MG63 (cell line): ENCODE results near the gene VSIG4. TPM values are rescaled to one million over a fixed set of nuclear protein-coding genes. Genes with fewer than 3 reads are reported as not detected.

Experiments
- DNase-seq: peaks from one replicate; pipeline ENCODE4 v3.0.0-alpha.2; 2020
- H3K27me3 ChIP-seq: fragments of 250-450 bp; sonication (Bioruptor Pico); 2 replicates; pipeline ENCODE4 v1.5.1; 2020; ENCODE audit warnings: mild to moderate bottlenecking, moderate library complexity
- H3K36me3 ChIP-seq: fragments of 250-450 bp; sonication (Bioruptor Pico); 2 replicates; pipeline ENCODE4 v1.5.1; 2020; ENCODE audit warnings: mild to moderate bottlenecking, moderate library complexity
- H3K4me3 ChIP-seq: fragments of 250-450 bp; sonication (Bioruptor Pico); 2 replicates; pipeline ENCODE4 v1.5.1; 2020; ENCODE audit warnings: mild to moderate bottlenecking, moderate library complexity
- H3K9me3 ChIP-seq: fragments of 250-450 bp; sonication (Bioruptor Pico); 2 replicates; pipeline ENCODE4 v1.5.1; 2020; ENCODE audit warnings: mild to moderate bottlenecking, moderate library complexity
- total RNA-seq: library from RNA; depleted of rRNA; stranded (reverse); fragments of >200 nt; shearing (Covaris generic); gene quantifications from 2 replicates; pipeline ENCODE4 v1.2.3, GENCODE V29; 2014; ENCODE audit warnings: low replicate concordance

VSIG4 gene
- total RNA-seq, 1 experiment from 2014 or later: not detected

GRCh38 chrX:66016905-66017658, 22.8 kb downstream of the VSIG4 start:
- H3K36me3 ChIP-seq: no peaks in the 10 kb centered on the region
- no peak overlapping the region for H3K4me3 ChIP-seq
- no peaks in the 10 kb centered on the region for H3K9me3 ChIP-seq
- H3K27me3 ChIP-seq: no peaks in the 10 kb centered on the region
- no peak for DNase-seq

DNA sequence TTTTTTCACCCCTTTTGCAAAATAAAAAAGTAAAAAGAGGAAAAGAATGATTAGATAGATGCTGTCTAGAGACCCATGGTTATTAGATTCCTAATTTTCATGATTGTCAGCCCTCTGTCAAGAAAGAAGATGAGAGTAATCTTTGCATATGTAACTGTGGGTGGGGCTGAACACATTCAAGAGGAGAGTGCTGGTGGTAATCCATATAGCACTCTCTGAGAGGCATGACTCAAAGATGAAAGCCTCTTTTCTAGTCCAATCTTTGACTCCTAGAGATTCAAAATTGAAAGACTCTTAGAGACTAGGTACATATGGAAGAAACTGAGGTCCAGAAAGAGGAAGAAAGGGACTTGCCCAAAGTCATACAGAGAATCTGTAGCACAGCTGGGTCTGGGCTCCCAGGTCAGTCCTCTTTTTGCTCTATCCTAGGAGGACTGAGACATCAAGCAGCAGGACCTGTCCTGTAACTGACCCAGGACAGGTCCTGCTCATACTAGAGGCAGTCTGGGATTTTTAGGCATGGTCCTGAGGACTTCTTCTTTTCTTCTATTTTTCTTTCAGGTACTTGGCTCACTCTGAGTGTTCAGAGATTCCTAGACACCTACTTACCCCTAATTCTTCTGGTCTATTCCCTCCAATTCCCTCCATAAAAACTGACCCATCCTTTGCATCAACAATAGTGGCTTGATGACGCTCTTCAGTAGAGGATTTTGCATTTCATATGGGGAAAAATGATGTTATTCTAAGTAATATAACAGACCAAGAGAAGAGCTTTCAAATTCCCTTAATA, 23.8 kb downstream of the VSIG4 start:
- Histone ChIP-seq H3K27me3 (no peaks in the 10 kb centered on the region), H3K36me3 (no peaks in the 10 kb centered on the region), H3K4me3 (no peak overlapping the region), H3K9me3 (no peaks in the 10 kb centered on the region)
- no peak for DNase-seq

- Histone ChIP-seq H3K4me3 (no peak overlapping the region), H3K36me3 (no peaks in the 10 kb centered on the region), H3K9me3 (no peaks in the 10 kb centered on the region), H3K27me3 (no peaks in the 10 kb centered on the region)
- DNase-seq: no peak
Measured at GRCh38 chrX:66015152-66015831, 24.6 kb downstream of the VSIG4 start.

GRCh38 chrX:66014556-66014955, 25.3 kb downstream of the VSIG4 start:
- Histone ChIP-seq H3K9me3 (no peaks in the 10 kb centered on the region), H3K36me3 (no peaks in the 10 kb centered on the region), H3K4me3 (no peak overlapping the region), H3K27me3 (no peaks in the 10 kb centered on the region)
- no peak for DNase-seq

GRCh38 chrX:66014084-66014483, 25.8 kb downstream of the VSIG4 start:
- no peak overlapping the region for H3K4me3 ChIP-seq
- H3K36me3 ChIP-seq: no peaks in the 10 kb centered on the region
- DNase-seq: no peak
- no peaks in the 10 kb centered on the region for H3K27me3 ChIP-seq
- no peaks in the 10 kb centered on the region for H3K9me3 ChIP-seq

- Histone ChIP-seq H3K4me3 (no peak overlapping the region), H3K9me3 (no peaks in the 10 kb centered on the region), H3K36me3 (no peaks in the 10 kb centered on the region), H3K27me3 (no peaks in the 10 kb centered on the region)
- DNase-seq: no peak
Measured at GRCh38 chrX:66013194-66013816, 26.6 kb downstream of the VSIG4 start.

- Histone ChIP-seq H3K9me3 (no peaks in the 10 kb centered on the region), H3K4me3 (no peak overlapping the region), H3K27me3 (no peaks in the 10 kb centered on the region), H3K36me3 (no peaks in the 10 kb centered on the region)
- no peak for DNase-seq
Measured at GRCh38 chrX:66012094-66012534, 27.8 kb downstream of the VSIG4 start.

DNA sequence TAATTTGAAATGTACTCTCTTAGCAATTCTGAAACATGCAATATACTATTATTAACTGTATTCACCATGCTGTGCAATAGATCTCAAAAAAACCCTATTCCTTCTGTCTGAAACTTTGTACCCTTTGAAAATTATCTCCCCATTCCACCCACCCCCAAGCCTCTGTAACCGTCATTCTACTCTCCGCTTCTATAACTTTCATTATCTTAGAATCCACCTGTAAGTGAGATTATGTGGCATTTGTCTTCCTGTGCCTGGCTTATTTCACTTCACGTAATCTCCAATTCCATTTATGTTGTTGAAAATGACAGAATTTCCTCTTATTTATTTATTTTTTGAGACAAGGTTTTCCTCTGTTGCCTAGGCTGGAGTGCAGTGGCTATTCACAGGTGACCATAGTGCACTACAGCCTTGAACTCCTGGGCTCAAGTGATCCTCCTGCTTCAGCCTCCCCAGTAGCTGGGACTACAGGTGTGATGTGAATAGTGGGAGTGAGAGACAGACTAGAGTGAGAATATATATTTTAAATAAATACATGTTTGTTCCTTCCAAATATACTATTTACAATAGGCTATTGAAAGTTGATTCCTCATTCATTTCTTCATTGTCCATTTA, 30.5 kb downstream of the VSIG4 start:
- Histone ChIP-seq H3K9me3 (no peaks in the 10 kb centered on the region), H3K36me3 (no peaks in the 10 kb centered on the region), H3K4me3 (no peak overlapping the region), H3K27me3 (no peaks in the 10 kb centered on the region)
- no peak for DNase-seq

DNA sequence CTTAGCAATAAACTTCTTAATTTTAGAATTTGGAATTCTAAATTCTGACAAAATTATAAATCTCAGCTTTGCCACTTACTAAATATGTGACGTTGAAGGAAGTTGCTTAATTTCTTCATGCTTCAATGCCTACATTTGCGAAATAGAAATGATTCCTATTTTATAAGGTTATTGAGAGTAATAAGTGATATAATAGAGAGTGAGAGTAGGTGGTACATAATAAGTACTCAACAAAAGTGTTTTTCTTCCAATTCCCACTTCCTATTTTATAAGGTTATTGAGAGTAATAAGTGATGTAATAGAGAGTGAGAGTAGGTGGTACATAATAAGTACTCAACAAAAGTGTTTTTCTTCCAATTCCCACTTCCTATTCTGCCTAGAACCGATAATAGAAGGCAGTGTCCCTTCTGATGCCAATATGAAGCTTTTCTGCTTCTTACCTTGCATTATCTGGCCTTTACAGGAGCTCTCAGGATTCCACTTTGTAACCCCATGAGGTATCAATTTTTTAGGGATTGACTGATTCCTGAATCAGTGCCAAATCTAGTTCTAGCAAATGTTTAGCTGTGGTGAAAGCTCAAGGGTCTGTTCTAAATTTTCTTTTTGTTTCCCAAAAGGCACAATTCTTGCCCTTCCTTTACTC, 31.4 kb downstream of the VSIG4 start:
- Histone ChIP-seq H3K27me3 (no peaks in the 10 kb centered on the region), H3K4me3 (no peak overlapping the region), H3K36me3 (no peaks in the 10 kb centered on the region), H3K9me3 (no peaks in the 10 kb centered on the region)
- no peak for DNase-seq

GRCh38 chrX:66007851-66008250, 32.0 kb downstream of the VSIG4 start:
- no peak overlapping the region for H3K4me3 ChIP-seq
- no peaks in the 10 kb centered on the region for H3K36me3 ChIP-seq
- H3K9me3 ChIP-seq: no peaks in the 10 kb centered on the region
- no peaks in the 10 kb centered on the region for H3K27me3 ChIP-seq
- DNase-seq: no peak

GRCh38 chrX:66005830-66006449, 33.9 kb downstream of the VSIG4 start:
- no peaks in the 10 kb centered on the region for H3K9me3 ChIP-seq
- H3K27me3 ChIP-seq: no peaks in the 10 kb centered on the region
- no peaks in the 10 kb centered on the region for H3K36me3 ChIP-seq
- no peak for DNase-seq
- no peak overlapping the region for H3K4me3 ChIP-seq

DNA sequence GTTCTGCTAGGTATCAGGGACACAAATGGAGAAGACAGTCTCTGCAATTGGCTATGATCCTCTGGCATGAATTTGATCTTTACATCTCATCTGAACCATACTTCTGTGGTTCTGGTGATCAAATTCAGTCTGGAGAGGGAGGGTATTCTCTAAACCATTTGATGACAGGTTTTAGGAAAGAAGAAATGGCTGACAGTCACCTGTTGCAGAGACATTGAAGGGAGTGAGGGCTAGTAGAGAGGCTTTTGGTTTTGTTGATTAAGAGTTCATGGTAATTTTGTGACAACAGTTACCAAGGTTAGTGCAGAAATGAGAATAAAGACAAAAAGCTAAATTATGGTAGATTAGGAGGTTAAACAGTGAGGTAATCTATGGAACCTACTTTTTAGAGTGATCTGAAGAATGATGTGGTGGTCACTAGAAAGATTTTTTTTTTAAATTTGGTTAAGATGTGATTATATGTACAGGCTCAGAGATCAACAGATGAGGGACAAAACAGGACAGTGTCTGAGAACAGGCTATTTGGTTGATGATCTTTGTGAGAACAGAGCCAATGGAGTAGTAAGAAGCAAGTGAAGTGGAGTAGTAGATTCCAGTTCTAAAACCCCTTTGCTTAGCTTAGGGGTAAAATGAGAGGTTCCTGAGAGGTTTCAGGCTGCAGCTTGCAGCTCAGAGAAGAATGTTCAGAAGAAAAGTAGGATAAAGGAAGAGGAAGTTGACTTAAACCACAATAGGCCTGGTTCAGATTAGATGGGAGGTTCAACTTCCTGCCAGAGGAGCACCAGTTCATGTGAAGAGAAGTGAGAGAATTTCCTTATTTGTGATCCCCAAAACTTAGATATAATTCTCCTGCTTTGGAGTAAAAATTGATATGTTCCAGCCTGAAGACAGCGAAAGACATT, 34.7 kb downstream of the VSIG4 start:
- no peaks in the 10 kb centered on the region for H3K27me3 ChIP-seq
- DNase-seq: no peak
- H3K9me3 ChIP-seq: no peaks in the 10 kb centered on the region
- H3K4me3 ChIP-seq: no peak overlapping the region
- no peaks in the 10 kb centered on the region for H3K36me3 ChIP-seq

GRCh38 chrX:66002824-66003680, 36.8 kb downstream of the VSIG4 start:
- H3K36me3 ChIP-seq: no peaks in the 10 kb centered on the region
- DNase-seq: no peak
- H3K4me3 ChIP-seq: no peak overlapping the region
- H3K9me3 ChIP-seq: no peaks in the 10 kb centered on the region
- no peaks in the 10 kb centered on the region for H3K27me3 ChIP-seq

GRCh38 chrX:66001596-66001995, 38.3 kb downstream of the VSIG4 start:
- H3K27me3 ChIP-seq: no peaks in the 10 kb centered on the region
- H3K9me3 ChIP-seq: no peaks in the 10 kb centered on the region
- no peaks in the 10 kb centered on the region for H3K36me3 ChIP-seq
- no peak overlapping the region for H3K4me3 ChIP-seq
- DNase-seq: no peak
